Measurements from ENCODE around the gene RGS11. TPM values are rescaled to one million over a fixed set of nuclear protein-coding genes. Genes with fewer than 3 reads are reported as not detected.
A peak's percentile ranks its signal among the peaks of the same experiment; 100 is the strongest.
"Not testable (repeated sequence)": the region's sequence is repeated elsewhere in the genome, so short reads cannot be mapped to it uniquely, and the experiment has no call there.

RGS11 gene
- total RNA-seq, 1 donor from 2014 or later: 0.18 TPM

DNA sequence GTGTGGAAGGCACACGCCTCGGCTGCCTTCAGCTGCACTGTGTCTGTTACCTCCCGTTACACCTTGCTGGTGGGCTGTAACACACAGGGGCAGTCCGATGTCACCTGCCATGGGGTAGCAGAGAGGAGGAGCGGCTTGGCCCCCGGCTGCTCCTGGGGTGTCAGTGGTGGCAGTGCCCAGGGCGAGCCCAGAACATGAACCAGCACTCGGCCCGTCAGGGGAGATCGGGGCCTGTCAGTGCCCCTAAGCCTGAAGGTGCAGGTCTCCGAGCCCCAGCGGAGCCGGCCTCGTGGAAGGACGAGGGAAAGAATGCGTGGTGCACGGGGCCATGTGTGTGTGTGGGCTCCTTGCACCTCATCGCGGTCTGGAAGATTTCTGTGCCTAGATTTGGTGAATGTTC, 15.4 kb downstream of the RGS11 start:
- H3K4me3 Mint-ChIP-seq: no peak overlapping the region
- peaks cover 11% of the 10 kb centered on the region for H3K4me1 Mint-ChIP-seq (ENCODE audit: low read depth)
- intact Hi-C loops (cut with micrococcal nuclease): no loop called here
- no peaks in the 10 kb centered on the region for H3K27me3 Mint-ChIP-seq (ENCODE audit: insufficient read depth)
- no peaks in the 10 kb centered on the region for H3K9me3 Mint-ChIP-seq
- H3K36me3 Mint-ChIP-seq (ENCODE audit: low read depth): no peaks in the 10 kb centered on the region
- H3K27ac Mint-ChIP-seq: no peak overlapping the region
- no peak for DNase-seq (ENCODE audit: low spot score)

DNA sequence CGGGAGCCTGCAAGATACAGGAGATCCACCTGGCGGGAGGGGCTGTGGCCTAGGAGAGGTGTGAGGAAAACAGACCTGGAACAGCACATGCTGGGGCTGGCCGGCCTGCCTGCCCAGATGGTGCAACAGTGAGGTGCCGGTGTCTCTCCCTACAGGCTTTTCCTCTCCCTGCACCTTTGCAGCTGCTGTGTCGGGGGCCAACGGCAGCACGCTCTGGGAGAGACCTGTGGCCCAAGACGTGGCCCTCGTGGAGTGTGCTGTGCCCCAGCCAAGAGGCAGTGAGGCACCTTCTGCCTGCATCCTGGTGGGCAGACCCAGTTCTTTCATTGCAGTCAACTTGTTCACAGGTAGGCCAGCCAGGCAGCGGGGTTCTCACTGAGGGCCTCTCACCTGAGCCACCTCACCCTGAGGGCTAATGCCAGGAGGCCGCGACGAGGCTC, 15.9 kb downstream of the RGS11 start:
- H3K36me3 Mint-ChIP-seq (ENCODE audit: low read depth): no peaks in the 10 kb centered on the region
- H3K4me3 Mint-ChIP-seq: no peak overlapping the region
- peaks cover 11% of the 10 kb centered on the region for H3K4me1 Mint-ChIP-seq (ENCODE audit: low read depth)
- H3K27ac Mint-ChIP-seq: no peak overlapping the region
- intact Hi-C loops (cut with micrococcal nuclease): no loop called here
- DNase-seq (ENCODE audit: low spot score): no peak
- H3K9me3 Mint-ChIP-seq: no peaks in the 10 kb centered on the region
- peaks cover 2% of the 10 kb centered on the region for H3K27me3 Mint-ChIP-seq (ENCODE audit: insufficient read depth)

DNA sequence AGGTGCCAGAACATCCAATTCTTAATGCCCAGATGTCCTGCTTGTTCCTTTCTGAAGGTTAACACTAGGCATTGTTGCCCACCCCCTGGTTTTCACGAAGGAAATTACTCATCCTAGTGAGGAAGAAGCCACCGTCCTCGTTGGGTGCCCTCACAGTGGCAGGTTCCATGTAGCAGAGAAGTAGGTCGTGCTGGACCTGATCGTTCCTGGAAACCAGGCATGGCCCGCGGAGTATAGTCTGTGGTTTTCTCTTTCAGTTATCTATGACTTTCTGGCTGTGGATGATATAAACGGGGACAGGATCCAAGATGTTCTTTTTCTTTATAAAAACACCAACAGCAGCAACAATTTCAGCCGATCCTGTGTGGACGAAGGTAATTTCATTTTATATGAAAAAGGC, 16.5 kb downstream of the RGS11 start:
- Mint-ChIP-seq H3K9me3 (no peaks in the 10 kb centered on the region), H3K4me3 (no peak overlapping the region), H3K27ac (no peak overlapping the region), H3K27me3 (ENCODE audit: insufficient read depth) (peaks cover 2% of the 10 kb centered on the region), H3K4me1 (ENCODE audit: low read depth) (peaks cover 11% of the 10 kb centered on the region), H3K36me3 (ENCODE audit: low read depth) (no peaks in the 10 kb centered on the region)
- intact Hi-C loops (cut with micrococcal nuclease): no loop called here
- no peak for DNase-seq (ENCODE audit: low spot score)

DNA sequence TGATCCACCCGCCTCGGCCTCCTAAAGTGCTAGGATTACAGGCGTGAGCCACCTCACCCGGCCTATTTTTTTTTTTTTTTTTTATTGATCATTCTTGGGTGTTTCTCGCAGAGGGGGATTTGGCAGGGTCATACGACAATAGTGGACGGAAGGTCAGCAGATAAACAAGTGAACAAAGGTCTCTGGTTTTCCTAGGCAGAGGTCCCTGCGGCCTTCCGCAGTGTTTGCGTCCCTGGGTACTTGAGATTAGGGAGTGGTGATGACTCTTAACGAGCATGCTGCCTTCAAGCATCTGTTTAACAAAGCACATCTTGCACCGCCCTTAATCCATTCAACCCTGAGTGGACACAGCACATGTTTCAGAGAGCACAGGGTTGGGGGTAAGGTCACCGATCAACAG, 17.7 kb downstream of the RGS11 start:
- H3K27me3 Mint-ChIP-seq (ENCODE audit: insufficient read depth); H3K36me3 Mint-ChIP-seq (ENCODE audit: low read depth); H3K9me3 Mint-ChIP-seq; intact Hi-C loops (cut with micrococcal nuclease); H3K4me3 Mint-ChIP-seq; H3K27ac Mint-ChIP-seq; DNase-seq (ENCODE audit: low spot score): not testable (repeated sequence)
- peaks cover 20% of the 10 kb centered on the region for H3K4me1 Mint-ChIP-seq (ENCODE audit: low read depth)

DNA sequence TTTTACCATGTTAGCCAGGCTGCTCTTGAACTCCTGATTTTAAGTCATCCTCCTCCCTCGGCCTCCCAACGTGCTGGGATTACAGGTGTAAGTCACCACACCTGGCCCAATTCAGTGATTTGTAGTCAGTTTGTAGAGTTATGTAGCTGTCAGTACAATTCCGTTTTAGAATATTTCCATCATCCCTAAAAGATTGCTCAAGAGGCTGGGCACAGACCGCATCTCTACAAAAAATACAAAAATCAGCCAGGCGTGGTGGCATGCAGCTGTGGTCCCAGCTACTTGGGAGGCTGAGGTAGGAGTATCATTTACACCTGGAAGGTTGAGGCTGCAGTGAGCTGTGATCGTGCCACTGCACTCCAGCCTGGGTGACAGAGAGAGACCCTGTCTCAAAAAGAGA, 20.6 kb downstream of the RGS11 start:
- intact Hi-C loops (cut with micrococcal nuclease): no loop called here

DNA sequence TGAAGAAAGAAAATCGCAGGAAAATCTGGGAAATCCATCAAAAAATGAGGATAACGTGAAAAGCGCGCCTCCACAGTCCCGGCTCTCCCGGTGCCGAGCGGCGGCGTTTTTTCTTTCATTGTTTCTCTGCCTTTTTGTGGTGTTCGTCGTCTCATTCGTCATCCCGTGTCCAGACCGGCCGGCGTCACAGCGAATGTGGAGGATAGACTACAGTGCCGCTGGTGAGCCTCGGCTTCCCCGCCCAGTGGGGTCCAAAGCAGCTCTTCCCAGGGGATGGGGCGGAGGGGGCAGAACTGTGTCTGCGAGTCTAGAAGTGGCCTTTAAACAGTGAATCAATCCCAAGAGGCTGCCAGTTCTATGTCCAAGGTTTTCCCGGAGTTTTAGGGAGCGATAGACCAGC, 21.3 kb downstream of the RGS11 start:
- Mint-ChIP-seq H3K36me3 (ENCODE audit: low read depth) (peaks cover 4% of the 10 kb centered on the region), H3K27me3 (ENCODE audit: insufficient read depth) (peaks cover 7% of the 10 kb centered on the region), H3K9me3 (no peaks in the 10 kb centered on the region), H3K4me1 (ENCODE audit: low read depth) (peaks cover 28% of the 10 kb centered on the region), H3K4me3 (no peak overlapping the region), H3K27ac (no peak overlapping the region)
- DNase-seq (ENCODE audit: low spot score): no peak
- intact Hi-C loops (cut with micrococcal nuclease): no loop called here

More for the DNA sequence above, 20.6 kb downstream of the RGS11 start:
- Mint-ChIP-seq H3K4me1 (ENCODE audit: low read depth) (peaks cover 28% of the 10 kb centered on the region), H3K9me3 (no peaks in the 10 kb centered on the region), H3K36me3 (ENCODE audit: low read depth) (peaks cover 4% of the 10 kb centered on the region), H3K27me3 (ENCODE audit: insufficient read depth) (peaks cover 7% of the 10 kb centered on the region), H3K4me3 (no peak overlapping the region), H3K27ac (no peak overlapping the region)
- no peak for DNase-seq (ENCODE audit: low spot score)

DNA sequence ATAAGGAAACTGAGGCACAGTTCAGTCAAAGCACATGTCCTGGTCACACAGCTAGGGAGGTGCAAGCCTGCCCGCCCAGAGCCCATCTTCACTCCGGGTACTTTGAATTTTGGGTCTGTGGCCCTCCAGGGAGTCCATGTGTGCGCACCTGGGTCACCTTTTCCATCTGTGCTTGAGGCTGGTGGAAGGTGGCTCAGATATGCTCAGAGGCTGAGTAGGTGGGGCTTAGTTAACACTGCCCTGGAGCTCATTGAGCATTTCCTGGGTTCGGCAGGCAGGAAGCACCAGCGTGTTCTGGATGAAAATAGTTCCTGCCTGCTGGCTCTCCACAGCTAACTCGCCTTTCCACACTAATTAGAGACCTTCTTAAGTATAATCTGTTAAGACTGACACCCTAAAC, 21.9 kb downstream of the RGS11 start:
- peak overlapping the region; percentile 19 for H3K4me3 Mint-ChIP-seq
- peaks cover 23% of the 10 kb centered on the region for H3K4me1 Mint-ChIP-seq (ENCODE audit: low read depth)
- H3K9me3 Mint-ChIP-seq: no peaks in the 10 kb centered on the region
- H3K27me3 Mint-ChIP-seq (ENCODE audit: insufficient read depth): peaks cover 7% of the 10 kb centered on the region
- DNase-seq (ENCODE audit: low spot score): no peak
- peaks cover 4% of the 10 kb centered on the region for H3K36me3 Mint-ChIP-seq (ENCODE audit: low read depth)
- intact Hi-C loops (cut with micrococcal nuclease): no loop called here
- no peak overlapping the region for H3K27ac Mint-ChIP-seq

DNA sequence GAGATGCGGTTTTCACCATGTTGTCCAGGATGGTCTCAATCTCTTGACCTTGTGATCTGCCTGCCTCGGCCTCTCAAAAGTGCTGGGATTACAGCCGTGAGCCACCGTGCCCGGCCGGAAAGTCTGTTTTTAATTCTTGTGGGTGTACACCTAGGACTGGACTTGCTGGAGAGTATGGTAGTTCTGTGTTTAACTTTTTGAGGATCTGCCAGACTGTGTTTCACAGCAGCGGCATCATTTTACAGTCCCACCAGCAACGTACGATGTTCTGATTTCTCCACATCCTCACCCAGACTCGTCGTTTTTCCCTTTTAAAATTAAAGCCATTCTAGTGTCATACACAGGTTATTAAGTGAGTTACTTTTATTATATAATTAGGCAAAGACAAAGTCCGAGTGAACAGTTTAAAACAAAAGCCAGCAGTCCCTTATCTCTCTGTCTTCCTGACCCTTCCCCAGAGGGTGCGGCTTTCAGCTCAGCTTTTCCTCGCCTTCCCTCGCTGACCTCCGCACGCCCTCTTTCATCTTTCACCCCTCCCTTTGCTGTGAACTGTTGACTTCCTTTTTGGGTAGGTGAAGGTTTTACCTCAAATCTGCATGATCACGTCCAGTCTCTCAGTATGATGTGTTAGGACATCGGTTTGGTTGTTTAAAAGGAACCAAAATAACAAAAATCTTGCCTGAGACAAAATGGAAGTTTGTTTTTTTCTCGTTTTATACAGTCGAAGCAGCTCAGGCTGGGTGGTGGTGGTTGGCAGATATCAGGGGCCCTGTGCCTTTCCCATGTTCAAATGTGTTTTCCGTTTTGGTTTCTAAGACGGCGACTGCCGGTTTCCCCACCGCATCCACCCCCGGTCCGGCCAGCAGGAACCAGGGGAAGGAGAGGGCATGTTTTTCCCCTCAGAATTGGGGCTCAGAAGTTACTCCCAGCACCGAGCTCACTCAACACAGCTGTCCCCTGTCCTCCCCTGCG, 23.1 kb downstream of the RGS11 start:
- H3K27ac Mint-ChIP-seq: peak overlapping the region; percentile 93
- peak overlapping the region; percentile 84 for H3K4me3 Mint-ChIP-seq
- H3K4me1 Mint-ChIP-seq (ENCODE audit: low read depth): peaks cover 23% of the 10 kb centered on the region
- no peaks in the 10 kb centered on the region for H3K9me3 Mint-ChIP-seq
- H3K36me3 Mint-ChIP-seq (ENCODE audit: low read depth): peaks cover 4% of the 10 kb centered on the region
- DNase-seq (ENCODE audit: low spot score): peak; percentile 16
- intact Hi-C loops (cut with micrococcal nuclease): loop anchor here (1.0 kb wide), 1 partner anchor 17 kb away; no protein-coding TSS in a partner anchor
- peaks cover 7% of the 10 kb centered on the region for H3K27me3 Mint-ChIP-seq (ENCODE audit: insufficient read depth)

DNA sequence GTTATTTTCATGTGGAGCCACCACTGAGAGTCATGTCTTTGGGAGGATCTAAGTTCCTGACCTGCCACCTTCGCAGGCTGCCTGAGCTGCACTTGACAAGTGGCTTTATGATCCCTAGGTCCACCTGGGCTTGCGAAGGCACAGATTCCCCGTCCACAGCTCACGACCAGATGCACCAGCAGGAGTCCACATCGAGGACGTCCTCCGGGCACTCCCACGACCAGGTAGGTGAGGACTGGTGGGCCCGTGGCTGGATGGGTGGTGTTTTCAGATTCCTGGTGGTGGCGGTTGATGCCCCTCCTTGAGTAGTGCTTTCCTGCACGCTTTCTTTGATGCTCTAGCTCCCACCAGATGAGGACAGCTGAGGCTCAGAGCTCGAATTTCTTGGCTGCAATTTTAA, 26.3 kb downstream of the RGS11 start:
- Mint-ChIP-seq H3K4me3 (no peak overlapping the region), H3K27me3 (ENCODE audit: insufficient read depth) (peaks cover 5% of the 10 kb centered on the region), H3K4me1 (ENCODE audit: low read depth) (peaks cover 17% of the 10 kb centered on the region), H3K27ac (no peak overlapping the region), H3K9me3 (no peaks in the 10 kb centered on the region), H3K36me3 (ENCODE audit: low read depth) (peaks cover 4% of the 10 kb centered on the region)
- intact Hi-C loops (cut with micrococcal nuclease): no loop called here
- no peak for DNase-seq (ENCODE audit: low spot score)

DNA sequence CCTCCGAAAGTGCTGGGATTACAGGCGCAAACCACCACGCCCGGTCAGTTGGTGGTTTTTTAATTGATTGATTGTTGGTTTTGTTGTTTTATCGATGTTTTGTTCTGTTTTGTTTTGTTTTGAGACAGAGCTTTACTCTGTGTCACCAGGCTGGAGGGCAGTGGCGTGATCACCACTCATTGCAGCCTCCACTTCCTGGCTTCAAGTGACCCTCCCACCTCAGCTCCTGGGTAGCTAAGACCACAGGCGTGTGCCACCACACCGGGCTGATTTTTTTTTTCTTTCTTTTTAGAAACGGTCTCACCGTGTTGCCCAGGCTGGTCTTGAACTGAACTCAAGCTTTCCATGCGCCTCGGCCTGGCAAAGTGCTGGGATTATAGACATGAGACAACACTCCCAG, 28.7 kb downstream of the RGS11 start:
- H3K27ac Mint-ChIP-seq: no peak overlapping the region
- peaks cover 2% of the 10 kb centered on the region for H3K36me3 Mint-ChIP-seq (ENCODE audit: low read depth)
- no peak overlapping the region for H3K4me3 Mint-ChIP-seq
- intact Hi-C loops (cut with micrococcal nuclease): no loop called here
- peaks cover 2% of the 10 kb centered on the region for H3K27me3 Mint-ChIP-seq (ENCODE audit: insufficient read depth)
- no peaks in the 10 kb centered on the region for H3K4me1 Mint-ChIP-seq (ENCODE audit: low read depth)
- no peak for DNase-seq (ENCODE audit: low spot score)
- H3K9me3 Mint-ChIP-seq: no peaks in the 10 kb centered on the region

DNA sequence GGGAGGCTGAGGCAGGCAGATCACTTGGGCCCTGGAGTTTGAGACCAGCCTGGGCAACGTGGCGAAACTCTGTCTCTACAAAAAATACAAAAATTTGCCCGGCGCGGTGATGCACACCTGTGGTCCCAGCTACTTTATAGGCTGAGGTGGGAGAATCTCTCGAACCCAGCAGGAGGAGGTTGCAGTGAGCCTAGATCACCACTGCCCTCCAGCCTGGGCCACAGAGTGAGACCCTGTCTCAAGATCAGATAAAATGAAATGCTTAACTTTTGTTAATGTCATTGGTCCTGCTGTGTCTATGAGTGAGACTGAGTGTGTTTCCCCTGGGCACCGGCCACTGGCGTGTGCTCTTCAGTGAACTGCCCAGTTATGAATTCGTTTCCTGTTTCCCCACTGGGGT, 30.6 kb downstream of the RGS11 start:
- intact Hi-C loops (cut with micrococcal nuclease): no loop called here
- no peak overlapping the region for H3K4me3 Mint-ChIP-seq
- H3K27me3 Mint-ChIP-seq (ENCODE audit: insufficient read depth): peaks cover 4% of the 10 kb centered on the region
- H3K4me1 Mint-ChIP-seq (ENCODE audit: low read depth): peaks cover under 1% of the 10 kb centered on the region
- H3K36me3 Mint-ChIP-seq (ENCODE audit: low read depth): no peaks in the 10 kb centered on the region
- H3K27ac Mint-ChIP-seq: no peak overlapping the region
- no peak for DNase-seq (ENCODE audit: low spot score)
- H3K9me3 Mint-ChIP-seq: no peaks in the 10 kb centered on the region

DNA sequence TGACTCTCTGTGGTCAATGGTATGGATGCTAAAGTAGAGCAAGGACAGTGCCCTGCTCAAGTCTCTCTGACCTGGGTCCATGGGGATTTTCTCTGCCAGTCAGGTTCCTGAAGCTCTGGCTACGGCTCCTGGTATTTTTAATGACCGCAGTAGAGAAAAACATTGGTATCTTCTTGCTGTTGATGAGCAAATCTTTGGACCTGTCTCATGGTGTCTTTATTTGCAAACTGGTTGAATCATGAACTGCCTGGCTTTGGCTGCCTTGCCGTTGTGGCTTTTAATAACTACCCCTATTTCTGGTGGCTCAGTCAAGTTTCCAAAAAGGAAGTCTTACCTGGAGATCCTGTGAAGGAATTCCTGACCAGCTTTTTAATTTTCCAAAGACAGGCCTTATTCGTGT, 32.4 kb downstream of the RGS11 start:
- Mint-ChIP-seq H3K36me3 (ENCODE audit: low read depth) (no peaks in the 10 kb centered on the region), H3K4me1 (ENCODE audit: low read depth) (peaks cover 6% of the 10 kb centered on the region), H3K27ac (no peak overlapping the region), H3K27me3 (ENCODE audit: insufficient read depth) (peaks cover 5% of the 10 kb centered on the region), H3K9me3 (no peaks in the 10 kb centered on the region), H3K4me3 (no peak overlapping the region)
- DNase-seq (ENCODE audit: low spot score): no peak
- intact Hi-C loops (cut with micrococcal nuclease): no loop called here

DNA sequence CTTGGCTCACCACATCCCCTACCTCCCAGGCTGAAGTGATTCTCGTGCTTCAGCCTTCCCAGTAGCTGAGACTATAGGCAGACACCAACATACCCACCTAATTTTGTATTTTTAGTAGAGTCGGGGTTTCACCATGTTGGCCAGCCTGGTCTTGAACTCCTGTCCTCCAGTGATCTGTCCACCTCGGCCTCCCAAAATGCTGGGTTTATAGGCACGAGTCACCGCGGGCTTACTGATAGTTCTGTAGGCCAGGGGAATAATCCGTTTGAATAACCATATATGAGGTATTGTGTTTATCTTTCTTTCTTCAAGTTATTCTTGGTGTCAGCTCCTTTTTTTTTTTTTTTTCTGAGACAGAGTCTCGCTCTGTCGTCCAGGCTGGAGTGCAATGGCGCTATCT, 33.5 kb downstream of the RGS11 start:
- DNase-seq (ENCODE audit: low spot score): no peak
- Mint-ChIP-seq H3K27ac (no peak overlapping the region), H3K4me1 (ENCODE audit: low read depth) (peaks cover 6% of the 10 kb centered on the region), H3K9me3 (no peaks in the 10 kb centered on the region), H3K27me3 (ENCODE audit: insufficient read depth) (peaks cover 9% of the 10 kb centered on the region), H3K4me3 (no peak overlapping the region), H3K36me3 (ENCODE audit: low read depth) (no peaks in the 10 kb centered on the region)
- intact Hi-C loops (cut with micrococcal nuclease): no loop called here

Measured in activated T-helper 1 cell treated with anti-CD3 and anti-CD28 coated beads, Interleukin-12 subunit alpha, Interleukin-12 subunit beta, Interleukin-2, Interleukin-4 antibody, amounts not matched to agents 30 ng/mL and 10 ng/mL and 1 ng/mL, durations not matched to agents 14 hours and 24 hours and 36 hours (primary cell).